Activated T-cell treated with anti-CD3 and anti-CD28 coated beads for 48 hours (primary cell): Measurements from ENCODE around the gene CPAMD8.

Experiments
- DNase-seq: peaks from one replicate; pipeline ENCODE4 v3.0.0-alpha.2; 2020; ENCODE audit warnings: low read depth

Gene CPAMD8

GRCh38 chr19:17026706-17027534, at the start of gene CPAMD8:
Gene CPAMD8 (minus strand): TSS chr19:17026810. CDS start chr19:17026642, 168 bp downstream.
- DNase-seq = no peak

- DNase-seq = peak; percentile 41
Observed at GRCh38 chr19:17075864-17076542, 49.4 kb upstream of the CPAMD8 start.

- peak; percentile 99 for DNase-seq
Observed at GRCh38 chr19:17075035-17075863, 48.6 kb upstream of the CPAMD8 start, which contains the start of the genes HAUS8 and MYO9B. Gene HAUS8 (minus strand): TSS chr19:17075452. CDS start chr19:17075422, 30 bp downstream. Gene MYO9B (plus strand): TSS chr19:17075777. CDS start chr19:17101718, 25,941 bp downstream.

GRCh38 chr19:17074634-17075034, 48.0 kb upstream of the CPAMD8 start:
- no peak for DNase-seq

GRCh38 chr19:17073869-17074633, 47.4 kb upstream of the CPAMD8 start:
- DNase-seq = no peak

- DNase-seq = no peak
Observed at GRCh38 chr19:17070912-17071311, 44.3 kb upstream of the CPAMD8 start.

GRCh38 chr19:17070421-17070820, 43.8 kb upstream of the CPAMD8 start:
- no peak for DNase-seq

GRCh38 chr19:17069193-17069592, 42.6 kb upstream of the CPAMD8 start:
- no peak for DNase-seq

GRCh38 chr19:17063428-17063827, 36.8 kb upstream of the CPAMD8 start:
- DNase-seq = no peak

- DNase-seq = no peak
Observed at GRCh38 chr19:17061691-17062090, 35.1 kb upstream of the CPAMD8 start.

GRCh38 chr19:17061205-17061604, 34.6 kb upstream of the CPAMD8 start:
- DNase-seq = no peak

GRCh38 chr19:17060802-17061201, 34.2 kb upstream of the CPAMD8 start:
- no peak for DNase-seq

GRCh38 chr19:17058236-17058635, 31.6 kb upstream of the CPAMD8 start:
- no peak for DNase-seq

GRCh38 chr19:17055636-17056035, 29.0 kb upstream of the CPAMD8 start:
- no peak for DNase-seq

- no peak for DNase-seq
Observed at GRCh38 chr19:17054746-17055145, 28.1 kb upstream of the CPAMD8 start.

GRCh38 chr19:17052439-17052838, 25.8 kb upstream of the CPAMD8 start:
- DNase-seq = no peak

- DNase-seq = no peak
Observed at GRCh38 chr19:17049711-17050280, 23.2 kb upstream of the CPAMD8 start.

GRCh38 chr19:17048885-17049453, 22.4 kb upstream of the CPAMD8 start:
- no peak for DNase-seq

GRCh38 chr19:17045907-17046502, 19.4 kb upstream of the CPAMD8 start:
- DNase-seq = no peak

- DNase-seq = no peak
Observed at GRCh38 chr19:17043744-17044143, 17.1 kb upstream of the CPAMD8 start.
